ENCODE measurements around the gene RAD51B.
"Not testable (repeated sequence)": the region's sequence is repeated elsewhere in the genome, so short reads cannot be mapped to it uniquely, and the experiment has no call there.

Gene RAD51B

GRCh38 chr14:67949771-67950170 is 130.2 kb downstream of the RAD51B start:
- DNase-seq (ENCODE audit: low read depth in 2 of 2): no peak

GRCh38 chr14:67950386-67950785 is 130.8 kb downstream of the RAD51B start:
- DNase-seq (ENCODE audit: low read depth in 2 of 2): no peak

- no peak for DNase-seq (ENCODE audit: low read depth in 2 of 2)
Measured at GRCh38 chr14:67951529-67952135, 132.1 kb downstream of the RAD51B start.

GRCh38 chr14:67952381-67952780 is 132.8 kb downstream of the RAD51B start:
- no peak for DNase-seq (ENCODE audit: low read depth in 2 of 2)

- DNase-seq (ENCODE audit: low read depth in 2 of 2): no peak
Measured at GRCh38 chr14:67952786-67953185, 133.2 kb downstream of the RAD51B start.

- no peak for DNase-seq (ENCODE audit: low read depth in 2 of 2)
Measured at GRCh38 chr14:67955261-67955660, 135.7 kb downstream of the RAD51B start.

GRCh38 chr14:67957946-67958345 is 138.4 kb downstream of the RAD51B start:
- no peak for DNase-seq (ENCODE audit: low read depth in 2 of 2)

GRCh38 chr14:67961676-67962075 is 142.1 kb downstream of the RAD51B start:
- DNase-seq (ENCODE audit: low read depth in 2 of 2): no peak

- DNase-seq (ENCODE audit: low read depth in 2 of 2): no peak
Measured at GRCh38 chr14:67962215-67962644, 142.7 kb downstream of the RAD51B start.

- DNase-seq (ENCODE audit: low read depth in 2 of 2): no peak
Measured at GRCh38 chr14:67963545-67963944, 144.0 kb downstream of the RAD51B start.

- no peak for DNase-seq (ENCODE audit: low read depth in 2 of 2)
Measured at GRCh38 chr14:67963960-67964812, 144.6 kb downstream of the RAD51B start.

GRCh38 chr14:67965696-67966095 is 146.1 kb downstream of the RAD51B start:
- DNase-seq (ENCODE audit: low read depth in 2 of 2): no peak

GRCh38 chr14:67967206-67967605 is 147.6 kb downstream of the RAD51B start:
- no peak for DNase-seq (ENCODE audit: low read depth in 2 of 2)

GRCh38 chr14:67967970-67968369 is 148.4 kb downstream of the RAD51B start:
- DNase-seq (ENCODE audit: low read depth in 2 of 2): not testable (repeated sequence)

GRCh38 chr14:67970923-67971322 is 151.3 kb downstream of the RAD51B start:
- no peak for DNase-seq (ENCODE audit: low read depth in 2 of 2)

- no peak for DNase-seq (ENCODE audit: low read depth in 2 of 2)
Measured at GRCh38 chr14:67971627-67972625, 152.3 kb downstream of the RAD51B start.

- DNase-seq (ENCODE audit: low read depth in 2 of 2): no peak
Measured at GRCh38 chr14:67973436-67973835, 153.9 kb downstream of the RAD51B start.

- no peak for DNase-seq (ENCODE audit: low read depth in 2 of 2)
Measured at GRCh38 chr14:67975470-67975869, 155.9 kb downstream of the RAD51B start.

GRCh38 chr14:67977434-67978034 is 158.0 kb downstream of the RAD51B start:
- no peak for DNase-seq (ENCODE audit: low read depth in 2 of 2)

GRCh38 chr14:67978749-67979148 is 159.2 kb downstream of the RAD51B start:
- DNase-seq (ENCODE audit: low read depth in 2 of 2): no peak
